Kidney (tissue), 14 donors: ENCODE results near the gene GPR107. TPM values are rescaled to one million over a fixed set of nuclear protein-coding genes. Genes with fewer than 3 reads are reported as not detected.

Experiments used
- DNase-seq, 5 donors: peaks; one replicate each; pipeline ENCODE4 v3.0.0-alpha.2; 2013 to 2020
- FAIRE-seq: peaks from 2 replicates; lab custom pipeline; 2012; peaks lifted over from hg19 to GRCh38; lab: Jason Lieb, UNC
- H3K27ac ChIP-seq, 2 donors: one replicate each; pipeline ENCODE4 v1.7.0; 2013; ENCODE audit warnings: low read depth in 2 of 2, low read length in 2 of 2, inconsistent platforms in 1 of 2
- H3K27me3 ChIP-seq: one replicate; pipeline ENCODE4 v1.7.1; 2013; ENCODE audit warnings: low read length, inconsistent platforms; ENCODE audit not compliant: control insufficient read depth, insufficient read depth
- H3K36me3 ChIP-seq, 3 donors: one replicate each; pipeline versions ENCODE4 v1.7.0 to v1.7.1; 2013; ENCODE audit warnings: low read length in 3 of 3, control low read depth in 1 of 3, inconsistent platforms in 1 of 3; ENCODE audit not compliant: insufficient read depth in 3 of 3, control insufficient read depth in 2 of 3
- H3K4me1 ChIP-seq, 3 donors: one replicate each; pipeline versions ENCODE4 v1.7.0 to v1.7.1; 2013; ENCODE audit warnings: low read length in 3 of 3, inconsistent platforms in 1 of 3, low read depth in 1 of 3; ENCODE audit not compliant: control insufficient read depth in 2 of 3, insufficient read depth in 2 of 3
- H3K4me3 ChIP-seq, 3 donors: one replicate each; pipeline versions ENCODE4 v1.7.0 to v1.8.1; 2013; ENCODE audit warnings: low read length in 3 of 3, control low read depth in 1 of 3, inconsistent platforms in 1 of 3
- H3K9ac ChIP-seq, 3 donors: one replicate each; pipeline versions ENCODE4 v1.7.0 to v1.7.1; 2013; ENCODE audit warnings: low read length in 3 of 3, control low read depth in 1 of 3, inconsistent platforms in 1 of 3
- H3K9me3 ChIP-seq, 3 donors: one replicate each; pipeline versions ENCODE4 v1.7.0 to v1.7.1; 2013; ENCODE audit warnings: low read length in 3 of 3, control low read depth in 1 of 3, inconsistent platforms in 1 of 3; ENCODE audit not compliant: control insufficient read depth in 2 of 3, insufficient read depth in 1 of 3
- intact Hi-C: fragments of 100-400 bp; cut with DNase I; formaldehyde crosslinking; loops from one replicate; pipeline ENCODE4 v1.11.1; 2022
- polyA plus RNA-seq: library from polyadenylated mRNA; stranded (reverse); fragments of 350-450 nt; fragmentation: Illumina TruSeq; extraction: RNeasy Lipid Tissue Mini Kit (QIAGEN cat#74804); gene quantifications from one replicate; pipeline ENCODE4 v1.2.3, GENCODE V29; 2014; ENCODE audit warnings: low read depth, low replicate concordance; ENCODE audit not compliant: insufficient read depth
- total RNA-seq: library from RNA; stranded (reverse); fragmentation: NEBNext Ultra II Directional; extraction: Animal tissue kit (Norgen Biotek cat#: 25700); gene quantifications from one replicate; pipeline ENCODE4 v1.2.1, GENCODE V29; 2021
- TF ChIP-seq, protein P1 (sequence below): IDR thresholded peaks from 3 replicates; pipeline ENCODE4 v1.5.1; 2012; ENCODE audit warnings: mild to moderate bottlenecking, moderate library complexity, borderline replicate concordance; ENCODE audit not compliant: insufficient read depth; ENCODE audit errors: extremely low read depth
- donor health status: control.
- donor health status: control.
- donor health status: control.
- donor health status: control.
- donor health status: control.
- donor health status: DM: yes; HTN: yes; CAD: no.
- donor health status: Normal renal cell carcinoma (clear cell type).

GPR107 gene
- total and polyA plus RNA-seq, 2 donors from 2014 or later, result 18.0 to 45.6 TPM

DNA sequence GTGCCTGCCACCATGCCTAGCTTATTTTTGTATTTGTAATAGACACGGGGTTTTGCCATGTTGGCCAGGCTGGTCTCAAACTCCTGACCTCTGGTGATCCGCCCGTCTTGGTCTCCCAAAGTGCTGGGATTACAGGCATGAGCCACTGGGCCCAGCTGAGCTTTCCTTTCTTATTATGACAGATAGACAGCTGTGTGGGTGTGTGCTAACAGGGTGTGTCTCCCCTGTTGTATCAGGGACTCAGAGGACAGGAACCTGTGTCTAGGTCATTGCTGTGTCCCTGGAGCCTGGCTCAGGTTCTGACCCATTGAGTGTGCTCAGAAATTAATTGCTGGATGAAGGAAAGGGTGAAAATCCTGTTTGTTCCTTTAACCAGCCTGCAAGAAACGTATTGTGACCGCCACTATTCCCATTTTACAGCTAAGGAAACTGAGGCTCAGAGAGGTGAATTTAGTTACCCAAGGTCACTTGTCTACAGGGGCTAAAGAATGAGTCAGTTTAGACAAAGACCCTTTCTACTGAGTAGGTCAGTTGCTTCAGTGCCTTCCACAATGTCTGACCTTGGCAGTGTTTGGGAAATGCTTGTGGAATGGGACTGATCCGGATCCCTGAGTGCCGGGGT is 135.3 kb downstream of the GPR107 start:
- H3K9ac ChIP-seq, result no peak overlapping the region
- no peaks in the 10 kb centered on the region for H3K9me3 ChIP-seq
- no peak overlapping the region for H3K4me3 ChIP-seq
- no peaks in the 10 kb centered on the region for H3K27me3 ChIP-seq
- TF ChIP-seq, protein P1, sequence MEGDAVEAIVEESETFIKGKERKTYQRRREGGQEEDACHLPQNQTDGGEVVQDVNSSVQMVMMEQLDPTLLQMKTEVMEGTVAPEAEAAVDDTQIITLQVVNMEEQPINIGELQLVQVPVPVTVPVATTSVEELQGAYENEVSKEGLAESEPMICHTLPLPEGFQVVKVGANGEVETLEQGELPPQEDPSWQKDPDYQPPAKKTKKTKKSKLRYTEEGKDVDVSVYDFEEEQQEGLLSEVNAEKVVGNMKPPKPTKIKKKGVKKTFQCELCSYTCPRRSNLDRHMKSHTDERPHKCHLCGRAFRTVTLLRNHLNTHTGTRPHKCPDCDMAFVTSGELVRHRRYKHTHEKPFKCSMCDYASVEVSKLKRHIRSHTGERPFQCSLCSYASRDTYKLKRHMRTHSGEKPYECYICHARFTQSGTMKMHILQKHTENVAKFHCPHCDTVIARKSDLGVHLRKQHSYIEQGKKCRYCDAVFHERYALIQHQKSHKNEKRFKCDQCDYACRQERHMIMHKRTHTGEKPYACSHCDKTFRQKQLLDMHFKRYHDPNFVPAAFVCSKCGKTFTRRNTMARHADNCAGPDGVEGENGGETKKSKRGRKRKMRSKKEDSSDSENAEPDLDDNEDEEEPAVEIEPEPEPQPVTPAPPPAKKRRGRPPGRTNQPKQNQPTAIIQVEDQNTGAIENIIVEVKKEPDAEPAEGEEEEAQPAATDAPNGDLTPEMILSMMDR, result no peak
- no peak overlapping the region for H3K27ac ChIP-seq
- no peak for FAIRE-seq
- no peak for DNase-seq
- intact Hi-C loops, result no loop called here
- H3K4me1 ChIP-seq, result peaks cover 0 to 49% (median 38%) of the 10 kb centered on the region in 3 donors
- no peaks in the 10 kb centered on the region for H3K36me3 ChIP-seq

Other genes starting within 250 kb of the GPR107 start
- gene TOR1A, start 229.8 kb upstream of the GPR107 start, total RNA-seq, result 29.2 TPM
- 24.6 TPM for gene TOR1A, start 229.8 kb upstream of the GPR107 start, polyA plus RNA-seq
- gene C9orf78, start 218.6 kb upstream of the GPR107 start, total RNA-seq, result 39.7 TPM
- gene C9orf78, start 218.6 kb upstream of the GPR107 start, polyA plus RNA-seq, result 62.1 TPM
- gene USP20, start 218.4 kb upstream of the GPR107 start, total RNA-seq, result 28.8 TPM
- 22.8 TPM for gene USP20, start 218.4 kb upstream of the GPR107 start, polyA plus RNA-seq
- 51.7 TPM for gene FNBP1, start 10.7 kb upstream of the GPR107 start, total RNA-seq
- 9.7 TPM for gene FNBP1, start 10.7 kb upstream of the GPR107 start, polyA plus RNA-seq
- gene NCS1, start 118.5 kb downstream of the GPR107 start, total RNA-seq, result 37.4 TPM
- 27.7 TPM for gene NCS1, start 118.5 kb downstream of the GPR107 start, polyA plus RNA-seq
- 8.6 TPM for gene HMCN2, start 211.9 kb downstream of the GPR107 start, total RNA-seq
- gene HMCN2, start 211.9 kb downstream of the GPR107 start, polyA plus RNA-seq, result 0.99 TPM